Peyer's patch (tissue), 4 donors: ENCODE measurements around the gene HTR4.

Experiments
- POLR2A ChIP-seq, 2 donors: fragments of 450-650 bp; IDR thresholded peaks; one replicate each; pipeline ENCODE4 v1.5.1; 2017; ENCODE audit warnings: antibody characterized with exemption in 2 of 2, mild to moderate bottlenecking in 2 of 2, moderate library complexity in 2 of 2
- TF ChIP-seq, protein P1 (sequence below), 6 experiments: fragments of 450-650 bp in 4 of 6; fragments of 200-600 bp in 2 of 6; sonication (generic) in 1 of 6; IDR thresholded peaks; one replicate each; pipeline ENCODE4 v1.5.1; 2017 to 2019; ENCODE audit warnings: antibody characterized with exemption in 6 of 6, mild to moderate bottlenecking in 3 of 6, moderate library complexity in 1 of 6

DNA sequence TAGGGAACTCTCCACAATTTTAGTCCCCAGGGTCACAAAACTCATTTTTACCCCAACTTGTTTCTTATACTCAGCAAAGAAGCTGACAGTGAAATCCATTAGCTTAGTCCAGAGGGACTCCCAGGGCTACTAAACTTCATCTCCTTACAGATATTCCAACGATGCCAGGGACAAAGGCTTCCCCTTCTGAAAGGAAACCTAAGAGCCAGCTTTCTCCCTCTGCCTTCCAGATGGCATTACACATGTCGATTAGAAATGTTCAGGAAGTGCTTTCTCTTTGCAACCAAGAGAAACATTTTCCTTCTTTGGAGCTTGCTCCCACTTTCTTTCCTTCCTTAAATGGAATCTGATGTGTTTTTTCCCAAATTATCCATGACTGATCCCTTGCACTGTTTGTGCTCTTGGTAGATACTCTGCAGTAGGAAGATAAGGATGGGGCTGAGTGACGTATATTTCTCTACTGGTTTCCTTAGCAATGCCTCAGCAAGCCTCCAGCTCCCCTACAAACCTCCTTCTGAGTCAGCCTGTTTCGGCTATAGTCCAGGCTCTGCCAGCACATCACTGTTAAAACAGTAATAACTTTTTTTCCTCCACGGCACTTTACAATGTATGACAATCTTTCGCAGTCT lies 43.0 kb upstream of the HTR4 start:
- TF ChIP-seq, protein P1, sequence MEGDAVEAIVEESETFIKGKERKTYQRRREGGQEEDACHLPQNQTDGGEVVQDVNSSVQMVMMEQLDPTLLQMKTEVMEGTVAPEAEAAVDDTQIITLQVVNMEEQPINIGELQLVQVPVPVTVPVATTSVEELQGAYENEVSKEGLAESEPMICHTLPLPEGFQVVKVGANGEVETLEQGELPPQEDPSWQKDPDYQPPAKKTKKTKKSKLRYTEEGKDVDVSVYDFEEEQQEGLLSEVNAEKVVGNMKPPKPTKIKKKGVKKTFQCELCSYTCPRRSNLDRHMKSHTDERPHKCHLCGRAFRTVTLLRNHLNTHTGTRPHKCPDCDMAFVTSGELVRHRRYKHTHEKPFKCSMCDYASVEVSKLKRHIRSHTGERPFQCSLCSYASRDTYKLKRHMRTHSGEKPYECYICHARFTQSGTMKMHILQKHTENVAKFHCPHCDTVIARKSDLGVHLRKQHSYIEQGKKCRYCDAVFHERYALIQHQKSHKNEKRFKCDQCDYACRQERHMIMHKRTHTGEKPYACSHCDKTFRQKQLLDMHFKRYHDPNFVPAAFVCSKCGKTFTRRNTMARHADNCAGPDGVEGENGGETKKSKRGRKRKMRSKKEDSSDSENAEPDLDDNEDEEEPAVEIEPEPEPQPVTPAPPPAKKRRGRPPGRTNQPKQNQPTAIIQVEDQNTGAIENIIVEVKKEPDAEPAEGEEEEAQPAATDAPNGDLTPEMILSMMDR (IDR thresholded peaks at IDR 0.05) = no peak
- TF ChIP-seq POLR2A (IDR thresholded peaks at IDR 0.05) = no peak
